Measurements from ENCODE around the gene ALDH9A1. TPM values are rescaled to one million over a fixed set of nuclear protein-coding genes. Genes with fewer than 3 reads are reported as not detected.
"Not testable (repeated sequence)": the region's sequence is repeated elsewhere in the genome, so short reads cannot be mapped to it uniquely, and the experiment has no call there.

Gene ALDH9A1
- total RNA-seq, 1 donor from 2014 or later: 79.8 TPM

- no peak for DNase-seq (ENCODE audit: low read depth in 2 of 2)
These were observed 11.4 kb downstream of the ALDH9A1 start for GRCh38 chr1:165686971-165687433.

GRCh38 chr1:165686121-165686970 lies 12.0 kb downstream of the ALDH9A1 start:
- DNase-seq (ENCODE audit: low read depth in 2 of 2): no peak

GRCh38 chr1:165683848-165684485 lies 14.4 kb downstream of the ALDH9A1 start:
- DNase-seq (ENCODE audit: low read depth in 2 of 2): no peak

- DNase-seq (ENCODE audit: low read depth in 2 of 2): not testable (repeated sequence)
These were observed 17.6 kb downstream of the ALDH9A1 start for GRCh38 chr1:165680773-165681172.

GRCh38 chr1:165680303-165680702 lies 18.1 kb downstream of the ALDH9A1 start:
- DNase-seq (ENCODE audit: low read depth in 2 of 2): no peak

GRCh38 chr1:165679282-165680036 lies 18.9 kb downstream of the ALDH9A1 start:
- no peak for DNase-seq (ENCODE audit: low read depth in 2 of 2)

DNA sequence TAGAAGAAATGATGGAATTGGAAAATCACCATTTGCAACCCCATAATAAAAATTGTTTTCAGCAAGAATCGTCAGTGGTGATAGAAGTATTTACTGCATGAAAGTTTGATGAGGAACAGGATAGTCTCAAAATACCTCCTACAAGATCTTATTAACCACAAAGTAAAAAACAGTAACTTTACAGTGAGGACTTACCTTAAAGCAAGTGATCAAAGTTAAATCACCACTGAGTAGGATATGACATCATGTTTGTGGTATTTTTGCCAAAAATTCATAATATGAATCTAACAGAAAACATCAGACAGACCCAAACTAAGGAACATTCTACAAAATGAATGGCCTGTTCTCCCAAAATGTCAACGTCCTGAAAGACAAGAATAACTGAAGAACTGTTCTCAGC lies 19.9 kb downstream of the ALDH9A1 start:
- DNase-seq (ENCODE audit: low read depth in 2 of 2): peak in 1 of 2 donors; percentile 9

GRCh38 chr1:165675794-165676193 lies 22.6 kb downstream of the ALDH9A1 start:
- no peak for DNase-seq (ENCODE audit: low read depth in 2 of 2)

DNA sequence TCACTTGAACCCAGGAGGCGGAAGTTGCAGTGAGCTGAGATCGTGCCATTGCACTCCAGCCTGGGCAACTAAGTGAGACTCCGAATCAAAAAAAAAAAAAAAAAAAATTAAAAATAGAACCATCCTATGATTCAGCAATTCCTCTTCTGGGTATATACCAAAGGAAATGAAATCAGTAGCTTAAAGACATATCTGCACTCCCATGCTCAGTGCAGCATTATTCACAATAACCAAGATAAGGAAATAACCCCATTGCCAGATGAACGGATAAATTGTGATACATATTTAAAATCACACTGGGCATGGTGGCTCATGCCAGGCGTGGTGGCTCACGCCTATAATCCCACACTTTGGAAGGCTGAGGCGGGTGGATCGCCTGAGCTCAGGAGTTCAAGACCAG lies 23.8 kb downstream of the ALDH9A1 start:
- DNase-seq (ENCODE audit: low read depth in 2 of 2): peak in 1 of 2 donors; percentile 51

DNA sequence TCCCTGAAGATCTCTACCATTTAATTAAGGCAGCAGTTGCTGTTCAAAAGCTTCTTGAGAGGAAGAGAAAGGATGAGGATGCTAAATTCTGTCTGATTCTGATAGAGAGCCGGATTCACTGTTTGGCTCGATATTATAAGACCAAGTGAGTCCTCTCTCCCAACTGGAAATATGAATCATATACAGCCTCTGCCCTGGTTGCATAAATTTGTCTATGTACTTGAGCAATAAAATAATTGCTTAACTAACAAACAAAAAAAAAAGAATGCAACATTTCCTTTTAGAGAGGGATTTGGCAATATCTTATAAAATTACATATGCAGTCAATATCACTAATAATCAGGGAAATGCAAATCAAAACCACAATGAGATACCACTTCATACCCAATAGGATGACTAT lies 26.8 kb downstream of the ALDH9A1 start:
- DNase-seq (ENCODE audit: low read depth in 2 of 2): no peak

DNA sequence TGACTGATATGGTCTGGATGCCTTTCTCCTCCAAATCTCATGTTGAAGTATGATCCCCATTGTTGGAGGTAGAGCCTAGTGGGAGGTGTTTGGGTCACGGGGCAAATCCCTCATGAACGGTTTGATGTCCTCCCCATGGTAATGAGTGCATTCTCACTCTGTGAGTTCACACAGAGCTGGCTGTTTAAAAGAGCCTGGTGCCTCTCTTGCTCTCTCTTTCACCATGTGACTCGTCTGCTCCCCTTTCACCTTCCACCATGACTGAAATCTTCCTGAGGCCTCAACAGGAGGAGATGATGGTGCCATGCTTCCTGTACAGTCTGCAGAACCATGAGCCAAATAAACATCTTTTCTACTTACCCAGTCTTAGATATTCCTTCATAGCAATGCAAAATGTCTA lies 30.2 kb downstream of the ALDH9A1 start:
- DNase-seq (ENCODE audit: low read depth in 2 of 2): no peak

GRCh38 chr1:165666152-165666825 lies 32.1 kb downstream of the ALDH9A1 start:
- DNase-seq (ENCODE audit: low read depth in 2 of 2): no peak

GRCh38 chr1:165662186-165662585 lies 36.2 kb downstream of the ALDH9A1 start:
- DNase-seq (ENCODE audit: low read depth in 2 of 2): no peak

DNA sequence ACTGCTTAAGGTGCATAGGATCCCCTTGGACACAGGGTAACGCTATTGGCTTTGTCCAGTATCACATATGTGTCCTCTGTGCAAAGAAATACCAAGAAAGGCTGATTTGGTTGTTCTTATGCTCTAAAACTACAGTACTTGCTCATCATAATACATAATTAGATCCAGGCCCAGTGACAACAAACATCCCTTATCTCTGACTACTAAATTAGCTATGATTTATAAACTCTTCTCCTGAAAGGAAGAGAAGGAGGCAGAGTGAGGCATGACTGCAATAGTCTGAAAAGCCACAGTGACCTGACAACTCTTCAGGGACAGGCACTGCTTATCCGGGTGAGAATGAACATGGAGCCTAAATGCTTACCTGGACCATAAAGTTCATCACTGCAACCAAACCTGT lies 36.7 kb downstream of the ALDH9A1 start:
- DNase-seq (ENCODE audit: low read depth in 2 of 2): no peak

GRCh38 chr1:165659581-165659895 lies 38.8 kb downstream of the ALDH9A1 start:
- DNase-seq (ENCODE audit: low read depth in 2 of 2): peak in 1 of 2 donors; percentile 4

GRCh38 chr1:165658766-165659580 lies 39.4 kb downstream of the ALDH9A1 start:
- DNase-seq (ENCODE audit: low read depth in 2 of 2): not testable (repeated sequence)

- DNase-seq (ENCODE audit: low read depth in 2 of 2): peak in 1 of 2 donors; percentile 82
These were observed 47.3 kb downstream of the ALDH9A1 start for GRCh38 chr1:165650981-165651625.

DNA sequence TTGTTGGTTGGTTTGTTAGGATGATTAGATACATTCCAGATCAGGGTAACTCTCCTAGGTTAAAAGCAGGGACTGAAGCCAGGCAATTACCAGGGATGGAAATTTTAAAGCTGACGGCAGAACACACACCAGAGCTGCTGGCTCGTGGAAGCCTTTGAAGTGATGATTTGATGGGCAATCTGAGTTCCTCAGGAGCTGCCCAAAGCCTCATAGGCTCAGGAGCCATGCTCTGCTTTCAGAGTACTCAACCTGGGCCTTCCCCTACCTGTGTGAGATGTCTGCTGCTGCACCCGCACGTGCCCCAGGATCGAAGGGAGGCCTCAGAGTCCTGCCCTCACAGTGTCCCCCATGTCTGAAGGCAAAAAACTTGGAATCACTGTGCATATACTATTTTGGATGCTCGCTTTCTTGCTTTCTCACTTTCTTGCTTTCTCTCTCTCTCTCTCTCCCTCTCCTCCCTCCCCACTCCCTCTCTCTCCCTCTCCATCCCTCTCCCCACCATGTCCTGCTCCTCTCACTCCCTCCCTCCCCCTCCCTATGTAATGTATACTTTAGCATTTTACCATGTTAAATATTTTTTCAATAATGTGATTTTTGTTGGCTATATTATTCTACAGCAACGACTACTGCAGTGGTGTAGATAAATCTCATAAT lies 49.3 kb downstream of the ALDH9A1 start:
- no peak for DNase-seq (ENCODE audit: low read depth in 2 of 2)

DNA sequence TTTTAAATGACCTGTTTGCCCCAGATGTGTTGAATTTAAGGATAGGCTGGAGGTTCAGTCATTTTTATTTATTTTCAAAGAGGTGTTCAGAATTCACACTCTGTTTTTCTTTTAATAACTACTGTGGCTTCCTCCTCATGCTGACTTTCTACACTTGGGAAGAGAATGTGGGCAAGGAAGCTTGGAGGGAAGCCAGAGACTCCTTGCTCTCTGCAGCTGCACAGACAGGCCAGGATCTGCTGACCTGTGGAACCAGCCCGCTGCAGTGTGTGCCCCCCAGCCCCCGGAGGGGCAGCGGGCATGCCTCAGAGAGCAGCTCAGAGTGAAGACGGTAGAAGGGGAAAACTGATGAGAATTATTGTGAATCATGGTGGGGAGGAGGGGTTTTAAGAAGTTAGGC lies 50.4 kb downstream of the ALDH9A1 start:
- peak in 1 of 2 donors; percentile 25 for DNase-seq (ENCODE audit: low read depth in 2 of 2)

- DNase-seq (ENCODE audit: low read depth in 2 of 2): no peak
These were observed 50.8 kb downstream of the ALDH9A1 start for GRCh38 chr1:165647517-165647916.

Data from lung microvascular endothelial cell (primary cell).